Measurements from ENCODE around the gene LAP3.
"Not testable (repeated sequence)": the region's sequence is repeated elsewhere in the genome, so short reads cannot be mapped to it uniquely, and the experiment has no call there.

LAP3 gene

GRCh38 chr4:17562157-17562556, 14.8 kb upstream of the LAP3 start:
- no peak for DNase-seq

GRCh38 chr4:17565846-17566245, 11.2 kb upstream of the LAP3 start:
- DNase-seq = no peak

GRCh38 chr4:17567271-17567670, 9.7 kb upstream of the LAP3 start:
- DNase-seq = no peak

GRCh38 chr4:17574206-17574605, 2.8 kb upstream of the LAP3 start:
- no peak for DNase-seq

- not testable (repeated sequence) for DNase-seq
Observed at GRCh38 chr4:17575177-17575576, 1.8 kb upstream of the LAP3 start.

- DNase-seq = peak; percentile 48
Observed at GRCh38 chr4:17577665-17578481, 875 bp downstream of the LAP3 start.

- no peak for DNase-seq
Observed at GRCh38 chr4:17578482-17578891, 1.5 kb downstream of the LAP3 start.

- DNase-seq = no peak
Observed at GRCh38 chr4:17580969-17581368, 4.0 kb downstream of the LAP3 start.

GRCh38 chr4:17583276-17583675, 6.3 kb downstream of the LAP3 start:
- no peak for DNase-seq

GRCh38 chr4:17583941-17584340, 6.9 kb downstream of the LAP3 start:
- DNase-seq = no peak

- no peak for DNase-seq
Observed at GRCh38 chr4:17584521-17585213, 7.7 kb downstream of the LAP3 start.

- DNase-seq = no peak
Observed at GRCh38 chr4:17587094-17587822, 10.3 kb downstream of the LAP3 start.

- no peak for DNase-seq
Observed at GRCh38 chr4:17589355-17589754, 12.4 kb downstream of the LAP3 start.

GRCh38 chr4:17595471-17596005, 18.5 kb downstream of the LAP3 start:
- no peak for DNase-seq

GRCh38 chr4:17597517-17597916, 20.5 kb downstream of the LAP3 start:
- DNase-seq = no peak

- no peak for DNase-seq
Observed at GRCh38 chr4:17599826-17600225, 22.8 kb downstream of the LAP3 start.

GRCh38 chr4:17605236-17605635, 28.2 kb downstream of the LAP3 start:
- no peak for DNase-seq

GRCh38 chr4:17613761-17614415, 36.9 kb downstream of the LAP3 start:
- peak; percentile 25 for DNase-seq

GRCh38 chr4:17614416-17615299, 37.7 kb downstream of the LAP3 start, which contains the start of gene MED28:
MED28 (plus strand) TSS chr4:17614641; CDS start chr4:17614655, 14 bp downstream.
- DNase-seq = peak; percentile 94

GRCh38 chr4:17616283-17616682, 39.3 kb downstream of the LAP3 start:
- DNase-seq = no peak

- DNase-seq = no peak
Observed at GRCh38 chr4:17618926-17619325, 41.9 kb downstream of the LAP3 start.
